PFSK-1 (cell line): ENCODE results near the gene NPR3.

ENCODE experiments used
- FOXP2 ChIP-seq: optimal IDR thresholded peaks from 2 replicates; pipeline ENCODE3; 2011; ENCODE audit warnings: borderline replicate concordance, control low read depth, inconsistent platforms; ENCODE audit not compliant: insufficient read depth; ENCODE audit errors: extremely low read length, extremely low read depth
- POLR2AphosphoS5 ChIP-seq: IDR thresholded peaks from 2 replicates; pipeline ENCODE4 v1.6.1; 2012; ENCODE audit warnings: low read depth, mild to moderate bottlenecking, control low read depth, low read length, moderate library complexity
- SIN3A ChIP-seq: IDR thresholded peaks from 2 replicates; pipeline ENCODE4 v1.6.1; 2012; ENCODE audit warnings: mild to moderate bottlenecking, low read length, moderate library complexity, borderline replicate concordance; ENCODE audit not compliant: insufficient read depth
- TAF1 ChIP-seq: IDR thresholded peaks from 2 replicates; pipeline ENCODE4 v1.6.1; 2012; ENCODE audit warnings: low read length, control low read depth, borderline replicate concordance; ENCODE audit not compliant: insufficient read depth
- TF ChIP-seq, protein P1 (sequence below), 2 experiments: IDR thresholded peaks; 2 replicates each; pipeline versions ENCODE4 v1.6.1 to v1.8.0; 2011 to 2012; ENCODE audit warnings: low read depth in 2 of 2, low read length in 2 of 2, control low read depth in 1 of 2, inconsistent platforms in 1 of 2, mild to moderate bottlenecking in 1 of 2, moderate library complexity in 1 of 2; ENCODE audit not compliant: insufficient read depth in 1 of 2

The NPR3 gene

DNA sequence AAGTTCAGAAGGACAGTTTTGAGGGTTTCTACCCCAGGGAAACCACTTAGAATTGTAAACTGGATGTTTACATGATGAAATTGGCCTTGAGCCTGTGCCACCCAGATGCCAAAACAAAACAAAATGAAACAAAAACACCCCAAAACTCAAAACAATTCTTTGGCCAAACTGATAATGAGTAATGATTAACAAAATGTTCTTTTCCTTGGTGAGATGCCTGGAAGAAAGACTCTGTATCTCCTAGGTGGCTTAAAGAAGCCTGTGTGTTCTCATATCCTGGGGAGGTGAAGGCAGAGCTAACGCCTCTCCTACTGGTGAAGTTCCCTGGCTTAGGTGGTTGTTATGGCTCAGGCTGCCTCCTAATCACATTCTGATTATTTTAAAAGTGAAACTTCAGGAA, 120.5 kb downstream of the NPR3 start:
- TF ChIP-seq, protein P1, sequence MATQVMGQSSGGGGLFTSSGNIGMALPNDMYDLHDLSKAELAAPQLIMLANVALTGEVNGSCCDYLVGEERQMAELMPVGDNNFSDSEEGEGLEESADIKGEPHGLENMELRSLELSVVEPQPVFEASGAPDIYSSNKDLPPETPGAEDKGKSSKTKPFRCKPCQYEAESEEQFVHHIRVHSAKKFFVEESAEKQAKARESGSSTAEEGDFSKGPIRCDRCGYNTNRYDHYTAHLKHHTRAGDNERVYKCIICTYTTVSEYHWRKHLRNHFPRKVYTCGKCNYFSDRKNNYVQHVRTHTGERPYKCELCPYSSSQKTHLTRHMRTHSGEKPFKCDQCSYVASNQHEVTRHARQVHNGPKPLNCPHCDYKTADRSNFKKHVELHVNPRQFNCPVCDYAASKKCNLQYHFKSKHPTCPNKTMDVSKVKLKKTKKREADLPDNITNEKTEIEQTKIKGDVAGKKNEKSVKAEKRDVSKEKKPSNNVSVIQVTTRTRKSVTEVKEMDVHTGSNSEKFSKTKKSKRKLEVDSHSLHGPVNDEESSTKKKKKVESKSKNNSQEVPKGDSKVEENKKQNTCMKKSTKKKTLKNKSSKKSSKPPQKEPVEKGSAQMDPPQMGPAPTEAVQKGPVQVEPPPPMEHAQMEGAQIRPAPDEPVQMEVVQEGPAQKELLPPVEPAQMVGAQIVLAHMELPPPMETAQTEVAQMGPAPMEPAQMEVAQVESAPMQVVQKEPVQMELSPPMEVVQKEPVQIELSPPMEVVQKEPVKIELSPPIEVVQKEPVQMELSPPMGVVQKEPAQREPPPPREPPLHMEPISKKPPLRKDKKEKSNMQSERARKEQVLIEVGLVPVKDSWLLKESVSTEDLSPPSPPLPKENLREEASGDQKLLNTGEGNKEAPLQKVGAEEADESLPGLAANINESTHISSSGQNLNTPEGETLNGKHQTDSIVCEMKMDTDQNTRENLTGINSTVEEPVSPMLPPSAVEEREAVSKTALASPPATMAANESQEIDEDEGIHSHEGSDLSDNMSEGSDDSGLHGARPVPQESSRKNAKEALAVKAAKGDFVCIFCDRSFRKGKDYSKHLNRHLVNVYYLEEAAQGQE (IDR thresholded peaks at IDR 0.05; ENCODE audit: insufficient read depth in 1 of 2, low read depth in 2 of 2, low read length in 2 of 2) = no peak
- TF ChIP-seq SIN3A = no peak
- no peak for TF ChIP-seq TAF1
- TF ChIP-seq FOXP2 = no peak
- no peak for TF ChIP-seq POLR2AphosphoS5

DNA sequence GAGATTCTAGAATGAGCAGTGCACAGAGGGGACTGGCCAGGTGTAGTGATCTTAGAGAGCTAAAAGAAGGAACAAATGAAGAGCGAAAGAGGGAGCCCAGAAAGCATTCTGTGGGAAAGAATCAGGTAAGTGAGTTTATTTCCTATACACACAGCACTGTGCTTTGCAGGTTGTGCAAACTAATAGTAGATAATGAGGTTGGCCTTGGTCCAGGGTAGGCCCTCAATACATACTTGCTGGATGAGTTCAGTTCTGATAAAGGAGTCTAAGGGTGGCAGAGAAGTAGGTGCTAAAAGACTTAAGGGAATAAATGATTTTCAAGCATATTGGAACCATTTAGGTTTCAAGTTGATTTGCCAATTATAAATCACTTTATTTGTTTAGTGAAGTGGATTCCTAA, 122.0 kb downstream of the NPR3 start:
- no peak for TF ChIP-seq POLR2AphosphoS5
- no peak for TF ChIP-seq TAF1
- TF ChIP-seq SIN3A = no peak
- TF ChIP-seq, protein P1 (IDR thresholded peaks at IDR 0.05; ENCODE audit: insufficient read depth in 1 of 2, low read depth in 2 of 2, low read length in 2 of 2) = no peak
- no peak for TF ChIP-seq FOXP2

DNA sequence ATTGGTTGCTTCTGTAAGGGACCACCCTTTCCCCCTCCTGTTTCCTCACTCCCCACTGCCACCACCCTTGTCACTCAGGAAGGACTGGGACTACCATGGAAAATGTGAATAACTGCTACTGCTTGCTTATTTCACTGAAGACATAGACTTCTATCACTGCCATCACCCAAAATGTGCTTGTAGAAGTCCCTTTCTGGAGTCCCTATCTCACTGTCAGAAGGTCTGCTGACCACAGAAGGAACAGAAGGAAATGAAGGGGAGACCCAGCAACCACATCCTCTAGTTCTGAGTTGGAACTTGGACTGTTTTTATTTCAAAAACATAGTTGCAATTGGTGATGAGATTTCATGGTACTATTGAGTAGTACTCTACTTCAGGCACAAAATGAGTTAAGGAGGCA, 122.5 kb downstream of the NPR3 start:
- TF ChIP-seq POLR2AphosphoS5 = no peak
- no peak for TF ChIP-seq FOXP2
- no peak for TF ChIP-seq TAF1
- TF ChIP-seq, protein P1 (IDR thresholded peaks at IDR 0.05; ENCODE audit: insufficient read depth in 1 of 2, low read depth in 2 of 2, low read length in 2 of 2) = no peak
- TF ChIP-seq SIN3A = no peak

DNA sequence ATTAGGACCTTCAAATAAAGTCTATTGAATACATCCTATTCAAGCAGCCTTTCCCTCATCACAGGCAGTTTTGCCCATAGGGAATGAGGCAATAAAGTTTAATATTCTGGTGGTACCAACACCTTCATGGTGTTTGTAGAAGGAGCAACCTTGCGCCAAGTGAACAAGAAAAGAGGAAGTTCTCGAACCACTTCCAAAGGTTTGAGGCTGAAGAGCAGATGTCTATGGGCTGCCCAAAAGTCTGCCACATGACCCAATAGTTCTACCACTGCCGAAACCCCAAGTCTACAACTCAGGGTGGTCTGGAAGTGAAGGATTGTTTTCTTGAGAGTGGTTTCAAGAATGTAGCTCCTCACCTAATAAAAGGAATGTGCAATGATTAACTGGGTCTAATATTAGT, 123.1 kb downstream of the NPR3 start:
- TF ChIP-seq FOXP2 (no peak), SIN3A (no peak), TAF1 (no peak), POLR2AphosphoS5 (no peak)
- TF ChIP-seq, protein P1 (IDR thresholded peaks at IDR 0.05; ENCODE audit: insufficient read depth in 1 of 2, low read depth in 2 of 2, low read length in 2 of 2) = no peak

DNA sequence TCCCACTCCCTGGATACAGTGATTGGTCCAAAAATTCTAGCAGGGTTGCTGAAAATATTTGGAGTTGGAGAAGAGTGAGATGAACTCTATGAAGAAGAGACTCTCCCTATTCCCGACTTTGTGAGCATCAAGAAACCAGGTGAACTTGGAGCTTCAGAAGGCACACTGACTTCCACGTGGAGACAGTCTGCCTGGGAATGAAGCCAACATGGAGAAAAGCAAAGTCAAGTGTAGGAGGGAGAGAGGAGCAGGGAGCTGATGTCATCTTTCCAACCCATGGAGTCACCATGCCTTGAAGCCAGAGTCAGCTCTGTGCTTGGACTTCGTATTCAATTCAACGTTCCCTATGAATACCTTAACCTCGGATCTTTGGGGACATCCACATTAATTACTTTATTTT, 125.1 kb downstream of the NPR3 start:
- TF ChIP-seq POLR2AphosphoS5 (no peak), TAF1 (no peak), FOXP2 (no peak), SIN3A (no peak)
- TF ChIP-seq, protein P1 (IDR thresholded peaks at IDR 0.05; ENCODE audit: insufficient read depth in 1 of 2, low read depth in 2 of 2, low read length in 2 of 2) = no peak
